ENCODE results near the gene FABP3. TPM values are rescaled to one million over a fixed set of nuclear protein-coding genes. Genes with fewer than 3 reads are reported as not detected.

Gene FABP3
- total and polyA plus RNA-seq, 2 donors (not counting 1 experiment from before 2014, with no cell fraction given) = 275 to 554 TPM

- DNase-seq (ENCODE audit: low read depth in 2 of 2) = peak; percentile 77 to 91
- H4K20me1 ChIP-seq (ENCODE audit: control insufficient read depth, extremely low read depth, insufficient read depth, low read length) = no peaks in the 10 kb centered on the region
- H3K4me1 ChIP-seq (ENCODE audit: control insufficient read depth, extremely low read depth, insufficient read depth, low read length) = peaks cover 27% of the 10 kb centered on the region
- H3K4me3 ChIP-seq (replicated peaks in 1 of 4; ENCODE audit: control extremely low read depth in 1 of 4, insufficient read depth in 1 of 4, low read depth in 3 of 4, low read length in 4 of 4) = no peak overlapping the region
- TF ChIP-seq CTCF (conservative IDR thresholded peaks at IDR 0.05 in 1 of 2, IDR thresholded peaks at IDR 0.05 in 1 of 2; ENCODE audit: low read depth in 1 of 2, low read length in 2 of 2) (peak; percentile 39 to 50), EZH2 (IDR thresholded peaks at IDR 0.05; ENCODE audit: low read length, missing control alignments) (no peak)
- H3K9me3 ChIP-seq (ENCODE audit: control insufficient read depth, insufficient read depth, low read depth, low read length) = no peaks in the 10 kb centered on the region
- no peak overlapping the region for H3K9ac ChIP-seq (ENCODE audit: insufficient read depth, low read length)
- peak overlapping the region; percentile 71 for H3K27ac ChIP-seq (ENCODE audit: insufficient read depth, low read length)
- H3K27me3 ChIP-seq (ENCODE audit: control insufficient read depth, insufficient read depth, low read length) = no peaks in the 10 kb centered on the region
- H2AFZ ChIP-seq (ENCODE audit: low read length) = no peak overlapping the region
- H3K36me3 ChIP-seq (ENCODE audit: control insufficient read depth, insufficient read depth, low read length) = no peaks in the 10 kb centered on the region
- peak overlapping the region; percentile 48 for H3K4me2 ChIP-seq (ENCODE audit: extremely low read depth, insufficient read depth, low read length)
- no peaks in the 10 kb centered on the region for H3K79me2 ChIP-seq (ENCODE audit: control insufficient read depth, insufficient read depth, low read length)
Observed at GRCh38 chr1:31396633-31397351, 23.9 kb upstream of the FABP3 start.

DNA sequence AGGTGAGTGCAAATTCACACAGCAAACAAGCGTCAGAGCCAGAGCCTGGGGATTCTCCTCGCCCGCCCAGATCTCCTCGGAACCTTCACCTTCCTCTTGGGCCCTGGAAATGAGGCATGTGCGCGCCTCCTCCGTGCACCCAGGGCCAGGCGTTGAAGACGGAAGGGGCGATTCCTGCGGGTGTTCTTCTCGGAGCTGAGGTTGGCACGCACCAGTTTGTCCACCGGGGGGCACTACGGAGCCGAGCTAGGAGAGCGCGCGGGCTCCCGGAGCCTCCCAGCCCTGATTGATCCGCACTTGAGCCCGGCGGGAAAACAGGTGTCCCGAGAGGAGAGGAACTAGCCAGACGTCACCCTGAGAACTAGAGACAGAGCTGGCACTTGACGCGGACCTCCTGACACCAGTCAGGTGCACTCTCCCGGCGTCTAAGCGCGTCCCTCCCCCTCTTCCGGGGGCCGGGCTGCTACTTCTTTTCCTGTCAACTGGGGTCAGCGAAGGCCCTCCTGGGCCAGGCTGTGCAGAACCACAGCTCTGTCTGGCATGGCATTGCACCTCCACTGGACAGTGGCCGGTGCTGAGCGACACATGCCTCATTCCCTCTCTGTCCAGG, 21.8 kb upstream of the FABP3 start:
- H4K20me1 ChIP-seq (ENCODE audit: control insufficient read depth, extremely low read depth, insufficient read depth, low read length) = no peaks in the 10 kb centered on the region
- peaks cover 21% of the 10 kb centered on the region for H3K4me1 ChIP-seq (ENCODE audit: control insufficient read depth, extremely low read depth, insufficient read depth, low read length)
- DNase-seq (ENCODE audit: low read depth in 2 of 2) = peak; percentile 63 to 70
- TF ChIP-seq EZH2 (IDR thresholded peaks at IDR 0.05; ENCODE audit: low read length, missing control alignments) (no peak), CTCF (conservative IDR thresholded peaks at IDR 0.05 in 1 of 2, IDR thresholded peaks at IDR 0.05 in 1 of 2; ENCODE audit: low read depth in 1 of 2, low read length in 2 of 2) (peak; percentile 76 to 86)
- H3K27me3 ChIP-seq (ENCODE audit: control insufficient read depth, insufficient read depth, low read length) = no peaks in the 10 kb centered on the region
- H3K27ac ChIP-seq (ENCODE audit: insufficient read depth, low read length) = no peak overlapping the region
- H3K4me3 ChIP-seq (replicated peaks in 1 of 4; ENCODE audit: control extremely low read depth in 1 of 4, insufficient read depth in 1 of 4, low read depth in 3 of 4, low read length in 4 of 4) = peak overlapping the region in 1 of 4 experiments; percentile 33
- peak overlapping the region; percentile 9 for H2AFZ ChIP-seq (ENCODE audit: low read length)
- H3K79me2 ChIP-seq (ENCODE audit: control insufficient read depth, insufficient read depth, low read length) = no peaks in the 10 kb centered on the region
- peak overlapping the region; percentile 19 for H3K4me2 ChIP-seq (ENCODE audit: extremely low read depth, insufficient read depth, low read length)
- no peak overlapping the region for H3K9ac ChIP-seq (ENCODE audit: insufficient read depth, low read length)
- H3K9me3 ChIP-seq (ENCODE audit: control insufficient read depth, insufficient read depth, low read depth, low read length) = no peaks in the 10 kb centered on the region
- H3K36me3 ChIP-seq (ENCODE audit: control insufficient read depth, insufficient read depth, low read length) = no peaks in the 10 kb centered on the region

- H3K4me1 ChIP-seq (ENCODE audit: control insufficient read depth, extremely low read depth, insufficient read depth, low read length) = peaks cover 17% of the 10 kb centered on the region
- no peaks in the 10 kb centered on the region for H4K20me1 ChIP-seq (ENCODE audit: control insufficient read depth, extremely low read depth, insufficient read depth, low read length)
- H2AFZ ChIP-seq (ENCODE audit: low read length) = no peak overlapping the region
- H3K4me3 ChIP-seq (replicated peaks in 1 of 4; ENCODE audit: control extremely low read depth in 1 of 4, insufficient read depth in 1 of 4, low read depth in 3 of 4, low read length in 4 of 4) = no peak overlapping the region
- no peaks in the 10 kb centered on the region for H3K36me3 ChIP-seq (ENCODE audit: control insufficient read depth, insufficient read depth, low read length)
- H3K9me3 ChIP-seq (ENCODE audit: control insufficient read depth, insufficient read depth, low read depth, low read length) = no peaks in the 10 kb centered on the region
- no peaks in the 10 kb centered on the region for H3K79me2 ChIP-seq (ENCODE audit: control insufficient read depth, insufficient read depth, low read length)
- no peak overlapping the region for H3K4me2 ChIP-seq (ENCODE audit: extremely low read depth, insufficient read depth, low read length)
- TF ChIP-seq EZH2 (IDR thresholded peaks at IDR 0.05; ENCODE audit: low read length, missing control alignments) (no peak), CTCF (conservative IDR thresholded peaks at IDR 0.05 in 1 of 2, IDR thresholded peaks at IDR 0.05 in 1 of 2; ENCODE audit: low read depth in 1 of 2, low read length in 2 of 2) (no peak)
- no peaks in the 10 kb centered on the region for H3K27me3 ChIP-seq (ENCODE audit: control insufficient read depth, insufficient read depth, low read length)
- H3K27ac ChIP-seq (ENCODE audit: insufficient read depth, low read length) = no peak overlapping the region
- DNase-seq (ENCODE audit: low read depth in 2 of 2) = no peak
- no peak overlapping the region for H3K9ac ChIP-seq (ENCODE audit: insufficient read depth, low read length)
Observed at GRCh38 chr1:31393463-31393862, 20.6 kb upstream of the FABP3 start.

Data from fibroblast of lung (primary cell).